NCI-H226 (cell line): ENCODE measurements around the gene CCDC185.
"Not testable (repeated sequence)": the region's sequence is repeated elsewhere in the genome, so short reads cannot be mapped to it uniquely, and the experiment has no call there.

ENCODE experiments used
- DNase-seq: peaks from one replicate; pipeline ENCODE4 v3.0.0-alpha.2; 2015

The CCDC185 gene

GRCh38 chr1:223399393-223399792 lies 6.2 kb downstream of the CCDC185 start:
- DNase-seq, result not testable (repeated sequence)

GRCh38 chr1:223401873-223402789 lies 8.9 kb downstream of the CCDC185 start:
- peak; percentile 10 for DNase-seq

GRCh38 chr1:223402790-223403142 lies 9.6 kb downstream of the CCDC185 start:
- no peak for DNase-seq

GRCh38 chr1:223403184-223403815 lies 10.1 kb downstream of the CCDC185 start:
- DNase-seq, result no peak

GRCh38 chr1:223405507-223405906 lies 12.3 kb downstream of the CCDC185 start:
- DNase-seq, result no peak

GRCh38 chr1:223410036-223410435 lies 16.8 kb downstream of the CCDC185 start:
- DNase-seq, result peak; percentile 38

GRCh38 chr1:223411309-223411708 lies 18.1 kb downstream of the CCDC185 start:
- no peak for DNase-seq

- DNase-seq, result no peak
These were observed 18.5 kb downstream of the CCDC185 start for GRCh38 chr1:223411710-223412109.

- no peak for DNase-seq
These were observed 20.0 kb downstream of the CCDC185 start for GRCh38 chr1:223413216-223413615.

GRCh38 chr1:223417444-223417843 lies 24.2 kb downstream of the CCDC185 start:
- no peak for DNase-seq

- DNase-seq, result no peak
These were observed 24.9 kb downstream of the CCDC185 start for GRCh38 chr1:223417903-223418663.

- no peak for DNase-seq
These were observed 25.9 kb downstream of the CCDC185 start for GRCh38 chr1:223419115-223419514.

- DNase-seq, result no peak
These were observed 26.3 kb downstream of the CCDC185 start for GRCh38 chr1:223419561-223419960.

GRCh38 chr1:223421025-223421424 lies 27.8 kb downstream of the CCDC185 start:
- DNase-seq, result no peak

- DNase-seq, result no peak
These were observed 28.5 kb downstream of the CCDC185 start for GRCh38 chr1:223421676-223422075.

- no peak for DNase-seq
These were observed 29.7 kb downstream of the CCDC185 start for GRCh38 chr1:223422911-223423310.

GRCh38 chr1:223423641-223424233 lies 30.5 kb downstream of the CCDC185 start:
- no peak for DNase-seq

- DNase-seq, result no peak
These were observed 32.3 kb downstream of the CCDC185 start for GRCh38 chr1:223425550-223425949.

- no peak for DNase-seq
These were observed 33.7 kb downstream of the CCDC185 start for GRCh38 chr1:223426936-223427335.

- no peak for DNase-seq
These were observed 36.1 kb downstream of the CCDC185 start for GRCh38 chr1:223429313-223429731.

GRCh38 chr1:223429821-223430220 lies 36.6 kb downstream of the CCDC185 start:
- DNase-seq, result no peak

GRCh38 chr1:223430236-223430635 lies 37.0 kb downstream of the CCDC185 start:
- no peak for DNase-seq

GRCh38 chr1:223437151-223437550 lies 43.9 kb downstream of the CCDC185 start:
- no peak for DNase-seq
